Left renal cortex interstitium (tissue), 4 donors: ENCODE results near the gene KLHDC3. TPM values are rescaled to one million over a fixed set of nuclear protein-coding genes. Genes with fewer than 3 reads are reported as not detected.

Experiments used
- DNase-seq, 4 donors: peaks; one replicate each; pipeline ENCODE4 v3.0.0-alpha.2; 2013; ENCODE audit warnings: low read depth in 4 of 4, low spot score in 2 of 4, missing footprints in 1 of 4
- polyA plus RNA-seq, 4 donors: library from polyadenylated mRNA; unstranded; fragments of 120-200 nt; gene quantifications; one replicate each; pipeline ENCODE4 v1.2.1, GENCODE V29; 2013; ENCODE audit not compliant: insufficient read length in 4 of 4

KLHDC3 gene
- polyA plus RNA-seq: 100 to 1,000 TPM in 3 of 4 donors, 10 to 100 TPM in 1; 89.8 to 109 (median 102) TPM

GRCh38 chr6:43013843-43014433, at the start of gene KLHDC3, which contains the start of gene MEA1:
TSS of gene KLHDC3 (plus strand) at chr6:43014249. CDS start at chr6:43017193, 2,944 bp downstream.
TSS of gene MEA1 (minus strand) at chr6:43013946. CDS start at chr6:43013813, 133 bp downstream.
- DNase-seq: peak; percentile 97 to 100 (median 98)

DNA sequence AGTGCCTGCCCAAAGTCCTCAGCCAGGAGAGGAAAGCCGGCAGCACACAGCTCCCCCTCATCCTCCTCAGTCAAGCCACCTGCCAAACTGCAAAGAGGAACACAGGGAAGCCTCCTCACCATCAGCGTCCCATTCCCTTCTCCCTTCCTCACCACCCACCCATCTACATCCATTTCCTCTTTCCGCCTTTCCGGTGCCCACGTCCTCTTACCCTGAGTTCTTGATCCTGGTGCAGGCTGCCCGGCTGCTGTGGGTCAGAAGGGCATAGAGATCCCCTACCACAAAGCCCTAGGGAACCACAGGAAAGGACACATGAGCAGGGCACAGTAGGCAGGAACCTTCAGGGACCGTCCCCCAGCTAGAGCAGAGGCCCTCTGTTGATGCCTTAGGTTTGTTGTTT, 47.5 kb upstream of the KLHDC3 start:
- no peak for DNase-seq

GRCh38 chr6:42967228-42967627, 46.8 kb upstream of the KLHDC3 start:
- DNase-seq: no peak

GRCh38 chr6:42968126-42968701, 45.8 kb upstream of the KLHDC3 start:
- no peak for DNase-seq

DNA sequence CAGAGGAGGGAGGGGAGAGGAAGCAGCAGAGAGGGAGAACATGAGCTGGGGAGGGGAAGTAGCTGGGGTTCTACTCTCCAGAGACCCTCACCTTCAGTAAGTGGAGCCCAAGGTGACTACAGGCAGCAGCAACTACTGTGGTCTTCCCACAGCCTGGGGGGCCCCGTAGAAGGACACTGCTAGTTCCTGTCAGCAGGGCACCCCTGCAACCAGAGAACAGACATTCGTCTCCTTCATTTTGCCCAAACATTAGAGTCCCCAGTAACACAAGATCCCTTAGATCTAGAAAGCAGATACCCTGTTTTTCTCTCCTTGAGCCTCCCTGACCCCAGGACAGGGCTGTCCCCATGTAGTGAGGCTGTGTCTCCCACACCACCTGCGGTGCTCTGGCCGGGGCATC, 45.3 kb upstream of the KLHDC3 start:
- DNase-seq: no peak

DNA sequence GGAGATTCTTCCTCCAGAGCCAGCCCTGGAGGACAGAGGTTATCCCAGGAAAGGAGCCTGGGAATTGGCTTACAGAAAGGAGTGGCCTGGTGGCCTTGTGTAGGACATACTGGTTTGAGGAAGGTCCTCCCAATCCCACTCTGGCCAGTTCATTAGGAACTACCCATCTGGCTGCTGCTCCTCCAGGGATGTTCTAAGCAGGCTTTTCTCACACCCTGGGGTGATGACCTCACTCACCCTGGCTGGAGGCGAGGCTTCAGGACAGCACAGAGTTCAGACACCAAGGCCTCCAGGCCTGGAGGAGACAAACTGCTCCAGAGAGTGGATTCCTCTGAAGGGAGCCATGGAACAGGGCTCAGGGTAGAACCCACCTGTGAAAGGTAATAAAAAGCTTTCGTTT, 44.6 kb upstream of the KLHDC3 start:
- DNase-seq: no peak

DNA sequence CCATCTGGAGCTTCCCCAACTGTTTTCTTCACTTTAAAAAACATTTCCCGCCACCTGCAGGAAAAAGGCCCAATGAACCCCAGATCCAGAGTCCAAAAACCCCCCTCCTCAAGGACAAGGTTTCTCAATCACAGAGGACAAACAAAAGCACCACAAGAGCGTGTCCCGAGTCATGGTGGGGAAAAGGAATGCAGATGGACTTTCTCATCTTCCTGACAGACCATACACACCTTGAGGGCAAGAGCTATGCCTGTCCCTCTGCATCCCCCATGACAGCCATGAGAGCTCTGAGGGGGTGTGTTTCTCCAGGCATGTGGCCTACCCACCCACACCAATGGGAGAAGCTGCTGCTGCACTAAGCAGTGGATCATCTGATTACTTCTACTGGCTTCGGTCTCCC, 44.1 kb upstream of the KLHDC3 start:
- DNase-seq: no peak

DNA sequence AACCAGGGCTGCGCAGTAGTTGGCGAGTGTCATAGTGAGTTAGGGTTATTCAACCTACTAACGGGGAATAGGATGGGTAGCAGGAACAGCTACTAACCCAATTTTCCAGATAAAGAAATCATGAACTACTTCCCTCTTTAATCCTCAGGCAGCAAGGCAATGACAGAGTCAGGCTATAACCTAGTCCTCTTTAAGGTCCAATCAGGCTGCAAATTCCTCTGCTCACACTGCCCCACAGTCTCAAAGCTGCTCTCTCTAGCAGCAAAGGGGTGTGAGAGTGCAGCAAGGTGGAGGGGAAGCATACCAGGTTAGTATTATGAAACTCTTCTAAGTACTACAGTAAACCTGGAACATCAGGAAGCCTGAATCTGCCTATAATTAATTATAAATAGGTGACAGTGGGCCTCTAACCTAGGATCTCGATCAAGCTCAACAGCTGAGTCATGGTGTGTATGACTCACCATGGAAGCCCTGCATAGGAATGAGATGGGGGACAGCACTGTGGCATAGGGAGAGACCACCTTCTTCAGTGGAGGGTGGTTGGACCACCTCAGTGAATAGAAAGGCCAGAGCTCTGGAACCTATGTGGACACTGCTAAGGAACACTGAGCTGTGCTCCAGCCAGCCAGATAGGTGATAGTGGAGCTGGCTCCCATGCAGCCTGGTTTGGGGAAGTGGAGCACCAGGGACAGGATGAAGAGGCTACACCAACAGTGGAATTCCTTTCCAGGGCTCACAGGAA, 43.0 kb upstream of the KLHDC3 start:
- no peak for DNase-seq

GRCh38 chr6:42971746-42972327, 42.2 kb upstream of the KLHDC3 start:
- DNase-seq: no peak

GRCh38 chr6:42973926-42974325, 40.1 kb upstream of the KLHDC3 start:
- no peak for DNase-seq

- DNase-seq: no peak
Observed at GRCh38 chr6:42974919-42975505, 39.0 kb upstream of the KLHDC3 start.

DNA sequence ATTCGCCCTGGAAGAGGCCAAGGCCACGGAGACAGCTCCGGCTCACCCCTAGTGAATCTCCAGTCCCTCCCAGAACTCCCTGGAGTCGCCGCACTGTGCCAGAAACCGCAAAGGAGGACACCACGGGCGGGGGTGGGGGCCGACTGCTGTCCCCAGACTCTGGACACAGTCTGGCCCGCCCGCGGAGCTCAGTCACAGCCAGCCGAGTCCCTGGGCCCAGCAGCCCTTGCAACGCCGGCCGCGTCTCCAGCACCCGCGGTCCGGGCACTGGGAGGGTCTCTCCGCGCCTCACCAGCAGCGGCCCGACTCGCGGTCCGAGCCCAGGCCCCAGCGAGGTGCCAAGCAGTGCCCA, 35.6 kb upstream of the KLHDC3 start:
- no peak for DNase-seq

DNA sequence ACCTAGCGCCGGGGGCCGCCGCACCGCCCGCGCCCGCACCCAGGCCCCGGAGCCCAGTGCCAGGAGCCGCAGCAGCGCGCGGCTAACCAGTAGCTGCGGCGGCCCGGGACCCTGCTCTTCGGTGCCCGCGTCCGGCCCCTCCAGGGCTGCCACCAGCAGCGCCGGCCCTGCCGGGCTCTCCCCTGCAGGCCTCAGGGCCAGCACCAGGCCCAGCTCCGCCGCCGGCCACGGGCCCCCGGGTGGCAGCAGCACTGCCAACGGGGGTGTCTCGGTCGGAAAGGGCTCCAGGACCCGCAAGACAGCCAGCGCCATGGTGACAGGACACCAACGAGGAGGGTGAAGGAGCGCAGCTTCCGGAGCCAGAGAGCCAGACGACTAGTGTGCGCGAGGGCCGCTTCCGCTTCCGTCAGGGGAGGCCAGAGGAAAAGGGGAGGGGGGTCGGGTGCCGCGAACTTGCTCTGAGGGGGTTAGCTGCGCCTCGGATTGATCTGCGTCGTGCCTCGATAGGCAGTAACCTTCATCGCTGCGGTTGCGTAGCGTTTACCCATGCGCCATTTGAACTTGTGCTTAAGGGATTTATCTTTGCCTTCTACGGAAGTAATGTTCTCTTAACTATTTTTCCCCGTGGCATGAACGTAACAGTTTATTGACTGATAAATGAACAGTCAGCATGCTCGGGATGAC, 35.1 kb upstream of the KLHDC3 start, which contains the start of gene PEX6:
PEX6 (minus strand) TSS at position 343 of the 684 bp plus-strand sequence; CDS start at position 312, 31 bp downstream.
- DNase-seq: peak in 2 of 4 donors; percentile 56 to 80

- DNase-seq: no peak
Observed at GRCh38 chr6:42979523-42980177, 34.4 kb upstream of the KLHDC3 start.

DNA sequence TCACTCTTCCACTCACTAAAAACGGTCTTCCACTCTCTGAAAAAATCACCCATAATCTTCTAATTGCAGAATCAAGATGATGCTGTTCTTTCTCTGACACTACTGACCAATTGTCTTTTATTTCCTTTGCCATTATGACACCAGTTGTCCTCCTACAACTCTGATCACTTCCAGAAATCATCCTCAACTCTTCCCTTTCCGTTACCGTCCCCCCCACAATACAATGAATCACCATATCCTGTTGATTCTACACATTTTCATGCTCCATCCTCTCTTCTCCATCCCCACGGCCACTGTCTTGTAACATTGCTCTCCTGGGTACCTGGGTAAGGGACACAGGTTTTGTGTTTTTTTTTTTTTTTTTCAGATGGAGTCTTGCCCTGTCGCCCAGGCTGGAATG, 32.2 kb upstream of the KLHDC3 start:
- no peak for DNase-seq

DNA sequence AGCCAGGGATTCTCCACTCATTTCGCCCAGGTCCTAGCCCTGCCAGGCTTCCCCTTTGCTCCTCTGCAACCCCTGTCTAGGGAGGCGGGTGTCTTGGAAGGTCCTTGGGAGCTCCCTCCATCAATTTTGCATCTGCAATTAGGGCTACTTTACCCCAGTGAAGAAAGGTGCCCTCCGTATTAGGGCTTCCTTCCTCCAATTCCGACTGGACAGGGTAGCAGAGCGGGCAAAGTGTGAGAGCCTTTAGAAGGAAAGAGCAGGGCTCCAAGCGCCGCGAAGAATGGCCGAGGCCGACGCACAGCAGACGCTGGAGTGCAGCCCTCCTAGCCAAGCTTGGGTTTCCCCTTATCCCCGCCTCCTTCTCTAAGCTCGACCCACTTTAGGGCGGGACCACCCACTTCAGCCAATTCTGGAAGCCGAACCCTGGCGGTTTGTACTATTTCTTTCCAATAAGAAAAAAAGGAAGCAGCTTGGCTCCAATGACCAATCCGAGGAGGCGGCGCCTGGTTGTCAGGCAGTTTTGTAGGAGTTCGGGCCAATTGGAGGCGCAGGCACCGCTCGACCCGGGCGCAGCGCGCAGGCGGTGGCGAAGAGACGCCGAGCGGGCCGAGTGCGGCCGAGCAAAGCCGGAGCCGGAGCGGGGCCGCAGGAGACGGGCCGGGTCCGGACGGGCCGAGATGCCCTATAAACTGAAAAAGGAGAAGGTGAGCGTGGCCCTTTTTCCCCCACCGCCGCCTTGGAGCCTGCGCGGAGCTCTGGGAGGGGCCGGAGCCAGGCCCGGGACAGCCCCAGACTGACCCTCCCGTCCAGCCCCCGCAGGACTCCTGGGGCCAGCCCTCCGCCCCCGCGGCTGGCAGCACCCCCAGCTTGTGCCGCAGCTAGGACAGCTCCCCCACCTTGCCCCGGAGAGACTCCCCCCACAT, 29.8 kb upstream of the KLHDC3 start, which contains the start of gene PPP2R5D:
PPP2R5D (plus strand) TSS at position 570 of the 923 bp plus-strand sequence; CDS start at position 678, 108 bp downstream.
- DNase-seq: peak; percentile 92 to 99 (median 94)

DNA sequence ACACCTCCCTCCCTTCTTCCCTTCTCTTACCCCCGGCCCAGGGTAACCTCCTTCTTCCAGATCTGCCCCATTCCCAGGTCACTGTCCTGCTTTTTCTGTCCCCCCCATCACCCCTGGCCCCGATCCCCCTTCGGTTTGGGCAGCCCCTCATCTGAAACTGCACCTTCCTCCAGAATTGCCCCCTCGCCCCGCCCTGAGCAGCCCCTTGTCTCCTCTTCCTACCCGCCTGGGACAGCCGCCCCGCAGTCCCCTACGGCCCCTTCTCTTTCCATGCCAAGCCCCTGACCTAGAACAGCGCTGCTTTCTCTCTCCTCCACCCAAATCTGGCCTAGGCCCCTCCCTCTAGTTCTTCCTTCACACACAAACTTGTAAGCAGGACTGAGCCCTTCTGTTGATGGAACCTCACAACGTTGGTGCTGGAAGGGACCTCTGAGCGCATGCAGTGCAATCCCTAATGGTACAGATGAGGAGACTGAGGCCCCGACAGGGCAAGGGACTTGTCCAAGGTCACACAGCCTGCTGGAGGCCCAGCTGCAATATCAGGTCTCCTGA, 29.0 kb upstream of the KLHDC3 start:
- DNase-seq: no peak
